HG03097 (cell line): ENCODE measurements around the gene ZFP2.
"Not testable (repeated sequence)": the region's sequence is repeated elsewhere in the genome, so short reads cannot be mapped to it uniquely, and the experiment has no call there.

Source experiments
- ATAC-seq: cut with Tn5 transposase; IDR thresholded peaks from one replicate; pipeline ENCODE4 v1.9.1; 2021; ENCODE audit not compliant: unreplicated experiment, low FRiP score

The ZFP2 gene

GRCh38 chr5:178895615-178896571, at the start of gene ZFP2:
TSS of gene ZFP2 (plus strand) at chr5:178895913. CDS start at chr5:178931314, 35,401 bp downstream.
- no peak for ATAC-seq

GRCh38 chr5:178849316-178849715, 46.4 kb upstream of the ZFP2 start:
- ATAC-seq: no peak

GRCh38 chr5:178851951-178852350, 43.8 kb upstream of the ZFP2 start:
- no peak for ATAC-seq

GRCh38 chr5:178854284-178854683, 41.4 kb upstream of the ZFP2 start:
- ATAC-seq: no peak

GRCh38 chr5:178859625-178860521, 35.8 kb upstream of the ZFP2 start, which contains the start of gene ZNF354B:
TSS of gene ZNF354B (plus strand) at chr5:178859953. CDS start at chr5:178861048, 1,095 bp downstream.
- ATAC-seq: peak; percentile 98

GRCh38 chr5:178860615-178861014, 35.1 kb upstream of the ZFP2 start:
- ATAC-seq: not testable (repeated sequence)

GRCh38 chr5:178861627-178862026, 34.1 kb upstream of the ZFP2 start:
- ATAC-seq: no peak

GRCh38 chr5:178866946-178867345, 28.8 kb upstream of the ZFP2 start:
- no peak for ATAC-seq

- ATAC-seq: no peak
These were observed 26.1 kb upstream of the ZFP2 start for GRCh38 chr5:178869577-178869976.

- no peak for ATAC-seq
These were observed 25.3 kb upstream of the ZFP2 start for GRCh38 chr5:178870411-178870810.

GRCh38 chr5:178872302-178872701, 23.4 kb upstream of the ZFP2 start:
- ATAC-seq: no peak

GRCh38 chr5:178883115-178883694, 12.5 kb upstream of the ZFP2 start:
- ATAC-seq: not testable (repeated sequence)

GRCh38 chr5:178883815-178884430, 11.8 kb upstream of the ZFP2 start:
- no peak for ATAC-seq

GRCh38 chr5:178899289-178899688, 3.6 kb downstream of the ZFP2 start:
- ATAC-seq: no peak

GRCh38 chr5:178902849-178903248, 7.1 kb downstream of the ZFP2 start:
- no peak for ATAC-seq

- ATAC-seq: no peak
These were observed 36.4 kb downstream of the ZFP2 start for GRCh38 chr5:178931846-178932760.

GRCh38 chr5:178940569-178941360, 45.1 kb downstream of the ZFP2 start, which contains the start of gene ZNF454:
TSS of gene ZNF454 (plus strand) at chr5:178941198. CDS start at chr5:178942792, 1,594 bp downstream.
- ATAC-seq: no peak

GRCh38 chr5:178941361-178941760, 45.6 kb downstream of the ZFP2 start:
- ATAC-seq: no peak
